ENCODE results near the gene HIVEP2.

The HIVEP2 gene

DNA sequence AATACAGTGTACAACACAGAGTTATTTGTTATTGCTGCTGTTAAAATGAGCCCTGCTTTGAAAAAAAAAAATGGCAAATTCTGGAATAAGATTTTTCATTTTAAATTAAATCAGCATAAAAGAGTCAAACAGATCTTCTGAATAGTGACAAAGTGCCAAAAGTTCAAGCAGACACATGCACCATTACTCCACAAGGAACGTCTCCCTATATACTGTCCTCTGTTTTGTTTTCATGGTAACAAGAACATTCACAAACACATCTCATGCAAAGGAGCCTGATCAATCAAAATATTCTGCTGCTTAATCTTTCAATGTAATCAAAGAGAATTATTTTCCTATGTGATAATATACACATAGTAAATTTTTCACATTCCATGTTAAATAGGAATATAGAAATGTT lies 2.7 kb downstream of the HIVEP2 start:
- Histone ChIP-seq H3K4me3 (peak overlapping the region in 2 of 10 experiments; percentile 89 to 90; a peak in 2 of 20 replicates), H3K9me3 (replicated peaks in 1 of 11) (peaks cover 0 to 5% (median 0%) of the 10 kb centered on the region in 11 experiments; a peak in 1 of 22 replicates), H3K4me2 (peak overlapping the region in 9 of 11 experiments; percentile 75 to 97 (median 92); a peak in 17 of 22 replicates), H4K20me1 (peaks cover 0 to 30% (median 0%) of the 10 kb centered on the region in 11 experiments; a peak in 5 of 22 replicates), H3K4me1 (peaks cover 38 to 67% (median 63%) of the 10 kb centered on the region in 10 experiments), H3K27ac (peak overlapping the region in 6 of 11 experiments; percentile 25 to 99 (median 96); a peak in 7 of 22 replicates), H3K9ac (peak overlapping the region in 1 of 11 experiments; percentile 49; a peak in 1 of 22 replicates), H3K27me3 (no peaks in the 10 kb centered on the region), H3K36me3 (peaks cover 0 to 6% (median 0%) of the 10 kb centered on the region in 11 experiments; a peak in 3 of 22 replicates)
- no peak for TF ChIP-seq Cebpa-rat (IDR thresholded peaks at IDR 0.05)

DNA sequence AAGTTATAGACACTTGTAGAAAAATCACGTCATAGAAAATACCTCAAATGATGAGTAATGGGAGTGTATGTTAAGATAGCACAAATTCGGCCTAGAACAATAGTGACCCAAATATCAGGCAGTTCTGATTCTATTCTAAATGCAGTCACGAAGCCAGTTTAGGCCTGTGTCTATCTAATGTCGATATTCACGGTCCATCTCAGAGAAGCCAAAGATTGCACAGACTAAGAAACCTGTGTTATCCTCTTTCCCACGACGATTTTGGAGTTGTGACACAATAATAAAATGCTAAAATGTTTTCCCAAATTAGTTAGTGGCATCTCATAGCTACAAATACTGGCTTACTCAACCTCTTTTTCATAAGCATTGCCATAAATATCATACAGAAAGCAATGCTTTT lies 4.0 kb downstream of the HIVEP2 start:
- TF ChIP-seq Cebpa-rat (IDR thresholded peaks at IDR 0.05) = no peak
- Histone ChIP-seq H3K36me3 (peaks cover 0 to 6% (median 0%) of the 10 kb centered on the region in 11 experiments; a peak in 3 of 22 replicates), H3K4me3 (no peak overlapping the region), H3K27ac (peak overlapping the region in 5 of 11 experiments; percentile 10 to 99 (median 97); a peak in 7 of 22 replicates), H3K4me2 (peak overlapping the region; percentile 12 to 95 (median 91); a peak in 16 of 22 replicates), H3K4me1 (peaks cover 42 to 78% (median 67%) of the 10 kb centered on the region in 10 experiments), H3K9ac (no peak overlapping the region), H3K9me3 (replicated peaks in 1 of 11) (peaks cover 0 to 11% (median 0%) of the 10 kb centered on the region in 11 experiments; a peak in 4 of 22 replicates), H4K20me1 (peaks cover 0 to 30% (median 0%) of the 10 kb centered on the region in 11 experiments; a peak in 5 of 22 replicates), H3K27me3 (no peaks in the 10 kb centered on the region)

DNA sequence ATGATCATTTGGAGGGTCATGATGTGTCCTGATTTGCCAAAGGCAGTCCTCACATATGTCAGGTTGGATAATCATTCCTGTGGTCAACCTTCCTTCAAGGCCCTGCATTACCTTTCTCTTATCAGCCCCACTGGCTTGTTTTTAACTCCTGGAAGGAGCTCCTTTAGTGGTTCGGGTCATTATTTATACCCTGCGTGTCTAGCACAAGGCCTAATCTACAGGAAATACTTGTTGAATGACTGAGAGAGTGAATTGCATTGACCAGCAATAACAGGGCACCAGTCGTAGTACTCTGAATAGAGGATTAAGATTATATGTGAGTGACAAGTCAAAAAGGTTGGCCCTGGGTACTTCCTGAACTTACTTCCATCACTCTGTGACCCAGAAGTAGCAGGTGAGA lies 4.5 kb downstream of the HIVEP2 start:
- Histone ChIP-seq H3K4me1 (peaks cover 46 to 83% (median 72%) of the 10 kb centered on the region in 10 experiments), H3K9ac (no peak overlapping the region)

DNA sequence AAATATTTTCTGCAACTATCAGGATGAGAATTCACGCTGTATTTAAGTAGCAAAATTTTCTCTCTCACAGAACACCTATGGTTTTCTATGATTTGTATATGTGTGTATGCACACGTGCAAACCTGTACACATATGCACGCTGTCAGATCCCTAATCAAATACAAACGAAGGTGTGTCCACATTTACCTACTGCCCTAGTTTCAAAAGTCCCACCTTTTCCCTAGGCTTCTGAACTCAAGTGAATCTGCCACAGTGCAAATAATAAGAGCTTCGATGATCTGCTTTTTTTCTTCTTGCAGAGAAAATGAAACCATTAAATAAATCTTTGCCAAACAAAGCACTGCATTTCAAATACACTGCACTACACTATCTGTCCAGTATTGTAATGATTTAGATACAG lies 6.5 kb downstream of the HIVEP2 start:
- Histone ChIP-seq H3K9me3 (replicated peaks in 1 of 11) (peaks cover 0 to 11% (median 0%) of the 10 kb centered on the region in 11 experiments; a peak in 4 of 22 replicates), H3K36me3 (peaks cover 0 to 6% (median 0%) of the 10 kb centered on the region in 11 experiments; a peak in 3 of 22 replicates), H3K4me1 (peaks cover 57 to 98% (median 88%) of the 10 kb centered on the region in 10 experiments), H3K27ac (peak overlapping the region in 2 of 11 experiments; percentile 25 to 40; a peak in 7 of 22 replicates), H3K27me3 (no peaks in the 10 kb centered on the region), H4K20me1 (peaks cover 0 to 36% (median 0%) of the 10 kb centered on the region in 11 experiments; a peak in 8 of 22 replicates), H3K4me3 (peak overlapping the region in 1 of 10 experiments; percentile 16; a peak in 1 of 20 replicates), H3K9ac (peak overlapping the region in 2 of 11 experiments; percentile 24 to 32; a peak in 2 of 22 replicates), H3K4me2 (peak overlapping the region; percentile 48 to 94 (median 68); a peak in 20 of 22 replicates)
- no peak for TF ChIP-seq Cebpa-rat (IDR thresholded peaks at IDR 0.05)

More for the DNA sequence above, 4.5 kb downstream of the HIVEP2 start:
- peak overlapping the region in 7 of 11 experiments; percentile 75 to 95 (median 92); a peak in 12 of 22 replicates for H3K4me2 ChIP-seq
- peak overlapping the region in 3 of 11 experiments; percentile 97 to 99 (median 99); a peak in 2 of 22 replicates for H3K27ac ChIP-seq
- H3K9me3 ChIP-seq (replicated peaks in 1 of 11) = peaks cover 0 to 11% (median 0%) of the 10 kb centered on the region in 11 experiments; a peak in 4 of 22 replicates
- H3K27me3 ChIP-seq = no peaks in the 10 kb centered on the region
- peaks cover 0 to 31% (median 0%) of the 10 kb centered on the region in 11 experiments; a peak in 5 of 22 replicates for H4K20me1 ChIP-seq
- H3K4me3 ChIP-seq = no peak overlapping the region
- TF ChIP-seq Cebpa-rat (IDR thresholded peaks at IDR 0.05) = no peak
- H3K36me3 ChIP-seq = peaks cover 0 to 6% (median 0%) of the 10 kb centered on the region in 11 experiments; a peak in 3 of 22 replicates

DNA sequence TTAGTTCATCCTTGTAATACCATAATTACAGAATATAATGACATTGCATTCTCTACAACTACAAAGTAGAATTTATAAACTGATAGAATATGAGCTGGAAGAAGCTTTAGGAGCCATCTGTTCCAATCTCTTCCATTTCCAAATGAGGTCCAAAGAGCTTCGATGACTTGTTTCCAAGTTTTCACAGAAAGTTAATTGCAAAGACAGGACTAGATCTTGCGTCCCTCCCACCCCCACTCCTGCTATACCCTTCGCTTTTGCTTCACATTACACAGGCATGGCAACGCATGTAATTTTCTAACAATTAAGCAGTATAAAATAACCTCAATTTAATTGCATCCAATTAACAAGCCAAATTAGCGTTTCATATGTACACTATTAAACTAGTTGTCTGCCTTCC lies 7.0 kb downstream of the HIVEP2 start:
- Histone ChIP-seq H3K4me1 (peaks cover 57 to 98% (median 88%) of the 10 kb centered on the region in 10 experiments), H3K4me3 (no peak overlapping the region), H3K36me3 (peaks cover 0 to 6% (median 0%) of the 10 kb centered on the region in 11 experiments; a peak in 3 of 22 replicates), H3K27me3 (no peaks in the 10 kb centered on the region), H3K9ac (no peak overlapping the region), H3K4me2 (peak overlapping the region in 7 of 11 experiments; percentile 66 to 94 (median 75); a peak in 10 of 22 replicates), H3K27ac (peak overlapping the region in 3 of 11 experiments; percentile 3 to 83 (median 81); a peak in 4 of 22 replicates), H4K20me1 (peaks cover 0 to 31% (median 0%) of the 10 kb centered on the region in 11 experiments; a peak in 8 of 22 replicates), H3K9me3 (replicated peaks in 1 of 11) (peaks cover 0 to 11% (median 0%) of the 10 kb centered on the region in 11 experiments; a peak in 4 of 22 replicates)
- TF ChIP-seq Cebpa-rat (IDR thresholded peaks at IDR 0.05) = no peak

DNA sequence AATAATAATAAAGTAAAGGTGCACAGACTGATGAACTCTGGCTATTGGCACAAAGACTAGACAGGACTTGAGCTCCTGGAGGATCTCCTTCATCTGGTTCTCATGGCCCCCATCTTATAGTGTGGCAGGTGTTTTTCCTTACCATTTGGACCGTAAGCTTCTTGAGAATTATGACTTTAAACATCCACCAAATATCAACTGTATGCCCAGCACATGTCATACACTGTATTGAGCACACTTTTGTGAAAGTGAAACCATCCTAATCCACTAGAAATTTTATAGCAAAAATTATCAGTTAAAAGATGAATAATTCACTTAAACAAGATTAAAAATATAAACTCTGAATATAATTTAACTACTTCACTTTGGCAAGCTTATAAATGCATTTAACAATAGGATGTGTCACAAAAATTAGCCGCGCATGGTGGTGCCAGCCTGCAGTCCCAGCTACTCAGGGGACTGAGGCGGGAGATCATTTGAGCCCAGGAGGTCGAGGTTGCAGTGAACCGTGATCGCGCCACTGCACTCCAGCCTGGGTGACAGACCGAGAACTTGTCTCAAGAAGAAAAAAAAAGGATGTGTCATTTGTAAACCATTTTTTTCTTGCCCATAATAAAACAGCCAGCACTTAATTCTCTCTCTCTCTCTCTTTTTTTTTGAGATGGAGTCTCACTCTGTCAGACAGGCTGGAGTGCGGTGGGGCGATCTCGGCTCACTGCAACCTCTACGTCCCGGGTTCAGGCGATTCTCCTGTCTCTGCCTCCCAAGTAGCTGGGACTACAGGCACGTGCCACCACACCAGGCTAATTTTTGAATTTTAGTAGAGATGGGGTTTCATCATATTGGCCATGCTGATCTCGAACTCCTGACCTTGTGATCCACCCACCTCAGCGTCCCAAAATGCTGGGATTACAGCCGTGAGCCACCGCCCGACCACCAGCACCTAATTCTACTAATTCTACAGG lies 9.1 kb downstream of the HIVEP2 start:
- Histone ChIP-seq H3K4me2 (peak overlapping the region; percentile 75 to 96 (median 84)), H3K27ac (peak overlapping the region in 10 of 11 experiments; percentile 36 to 91 (median 76); a peak in 19 of 22 replicates), H3K9ac (peak overlapping the region; percentile 53 to 76 (median 69)), H3K4me3 (peak overlapping the region; percentile 36 to 66 (median 48); a peak in 19 of 20 replicates), H4K20me1 (peaks cover 0 to 19% (median 0%) of the 10 kb centered on the region in 11 experiments; a peak in 6 of 22 replicates), H3K4me1 (peaks cover 41 to 97% (median 79%) of the 10 kb centered on the region in 10 experiments), H3K27me3 (no peaks in the 10 kb centered on the region), H3K9me3 (replicated peaks in 1 of 11) (peaks cover 0 to 11% (median 0%) of the 10 kb centered on the region in 11 experiments; a peak in 4 of 22 replicates), H3K36me3 (peaks cover 0 to 6% (median 0%) of the 10 kb centered on the region in 11 experiments; a peak in 3 of 22 replicates)
- no peak for TF ChIP-seq Cebpa-rat (IDR thresholded peaks at IDR 0.05)

DNA sequence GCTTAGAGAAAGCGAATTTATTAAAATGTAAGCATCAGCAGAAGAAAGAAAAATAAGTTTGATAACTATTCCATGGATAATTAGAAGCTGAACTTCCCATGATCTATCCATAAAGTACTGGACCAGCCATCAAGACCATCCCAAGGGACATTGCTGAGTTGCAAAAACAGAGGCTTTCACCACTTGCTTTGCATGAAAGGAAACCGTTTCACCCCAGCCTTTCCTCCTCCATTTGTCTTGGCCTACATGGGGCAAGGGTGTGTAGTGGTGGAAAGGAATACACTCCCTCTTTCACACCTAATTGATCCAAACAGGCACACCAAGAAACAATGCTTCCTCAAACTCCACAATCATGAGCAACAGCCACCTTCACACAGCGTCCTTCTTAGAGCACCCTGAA lies 10.4 kb downstream of the HIVEP2 start:
- Histone ChIP-seq H3K4me2 (peak overlapping the region; percentile 75 to 96 (median 84)), H3K4me3 (peak overlapping the region in 5 of 10 experiments; percentile 4 to 53 (median 47); a peak in 8 of 20 replicates), H4K20me1 (peaks cover 0 to 23% (median 0%) of the 10 kb centered on the region in 11 experiments; a peak in 6 of 22 replicates)

More for the DNA sequence above, 10.4 kb downstream of the HIVEP2 start:
- Histone ChIP-seq H3K4me1 (peaks cover 51 to 97% (median 79%) of the 10 kb centered on the region in 10 experiments), H3K9me3 (replicated peaks in 1 of 11) (peaks cover 0 to 11% (median 0%) of the 10 kb centered on the region in 11 experiments; a peak in 4 of 22 replicates), H3K27ac (peak overlapping the region in 9 of 11 experiments; percentile 49 to 91 (median 76); a peak in 18 of 22 replicates), H3K36me3 (peaks cover 0 to 6% (median 0%) of the 10 kb centered on the region in 11 experiments; a peak in 2 of 22 replicates), H3K9ac (peak overlapping the region in 8 of 11 experiments; percentile 6 to 76 (median 71); a peak in 14 of 22 replicates), H3K27me3 (no peaks in the 10 kb centered on the region)
- peak in 3 of 11 experiments; percentile 56 to 68 (median 61); a peak in 4 of 22 replicates for TF ChIP-seq Cebpa-rat (IDR thresholded peaks at IDR 0.05)

Data from BLaER1 treated with 17β-estradiol and CSF1 and Interleukin-3, amounts not matched to agents 10 nM and 100 nM (cell line).